WERI-Rb-1 (cell line): ENCODE data around the gene MISP.

Experiments
- DNase-seq: peaks from one replicate; pipeline ENCODE4 v3.0.0-alpha.2; 2020
- H3K27ac ChIP-seq: fragments of 250-450 bp; sonication (Bioruptor Pico); 2 replicates; pipeline ENCODE4 v1.5.1; 2020; ENCODE audit warnings: mild to moderate bottlenecking, moderate library complexity
- H3K27me3 ChIP-seq: fragments of 250-450 bp; sonication (Bioruptor Pico); 2 replicates; pipeline ENCODE4 v1.5.1; 2021; ENCODE audit warnings: mild to moderate bottlenecking, low read depth, moderate library complexity; ENCODE audit not compliant: insufficient read depth, severe bottlenecking
- H3K36me3 ChIP-seq: fragments of 250-450 bp; sonication (Bioruptor Pico); 2 replicates; pipeline ENCODE4 v1.5.1; 2020; ENCODE audit warnings: mild to moderate bottlenecking, moderate library complexity
- H3K4me3 ChIP-seq: 2 replicates; pipeline ENCODE4 v1.5.1; 2011; ENCODE audit warnings: low read depth, mild to moderate bottlenecking, control low read depth, low read length
- H3K9me3 ChIP-seq: fragments of 250-450 bp; sonication (Bioruptor Pico); 2 replicates; pipeline ENCODE4 v1.5.1; 2021; ENCODE audit warnings: mild to moderate bottlenecking, moderate library complexity; ENCODE audit not compliant: severe bottlenecking
- CTCF ChIP-seq: IDR thresholded peaks from 2 replicates; pipeline ENCODE4 v1.5.1; 2011; ENCODE audit warnings: low read depth, mild to moderate bottlenecking, control low read depth, inconsistent platforms, low read length

The MISP gene

GRCh38 chr19:782185-782877, 31.4 kb downstream of the MISP start:
- Histone ChIP-seq H3K4me3 (no peak overlapping the region), H3K36me3 (no peaks in the 10 kb centered on the region), H3K27ac (no peak overlapping the region), H3K9me3 (peaks cover 2% of the 10 kb centered on the region), H3K27me3 (no peaks in the 10 kb centered on the region)
- DNase-seq: no peak
- TF ChIP-seq CTCF: no peak

GRCh38 chr19:782878-783668, 32.2 kb downstream of the MISP start:
- no peak for TF ChIP-seq CTCF
- no peaks in the 10 kb centered on the region for H3K27me3 ChIP-seq
- no peak overlapping the region for H3K4me3 ChIP-seq
- DNase-seq: no peak
- no peaks in the 10 kb centered on the region for H3K36me3 ChIP-seq
- peaks cover 2% of the 10 kb centered on the region for H3K9me3 ChIP-seq
- H3K27ac ChIP-seq: no peak overlapping the region

DNA sequence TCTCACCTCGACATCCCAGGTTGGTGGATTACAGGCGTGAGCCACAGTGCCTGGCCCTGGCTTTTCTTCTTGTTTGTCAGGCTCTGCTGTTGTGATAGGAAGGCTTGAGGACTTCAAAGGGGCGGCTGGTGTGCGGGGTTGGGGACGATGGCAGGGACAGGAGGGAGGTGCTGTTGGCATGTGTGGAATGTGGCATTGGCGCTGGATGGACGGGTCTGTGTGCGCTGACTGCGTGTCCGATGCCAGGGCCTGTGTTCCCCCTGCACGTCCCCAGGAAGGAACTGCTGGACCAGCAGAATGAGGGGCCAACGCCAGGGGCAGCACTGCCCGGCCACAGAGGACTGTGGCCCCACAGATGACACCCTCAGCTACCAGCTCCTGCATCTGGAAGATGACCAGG, 33.6 kb downstream of the MISP start:
- DNase-seq: no peak
- no peaks in the 10 kb centered on the region for H3K27me3 ChIP-seq
- H3K9me3 ChIP-seq: no peaks in the 10 kb centered on the region
- no peak for TF ChIP-seq CTCF
- no peak overlapping the region for H3K4me3 ChIP-seq
- H3K36me3 ChIP-seq: no peaks in the 10 kb centered on the region
- no peak overlapping the region for H3K27ac ChIP-seq

DNA sequence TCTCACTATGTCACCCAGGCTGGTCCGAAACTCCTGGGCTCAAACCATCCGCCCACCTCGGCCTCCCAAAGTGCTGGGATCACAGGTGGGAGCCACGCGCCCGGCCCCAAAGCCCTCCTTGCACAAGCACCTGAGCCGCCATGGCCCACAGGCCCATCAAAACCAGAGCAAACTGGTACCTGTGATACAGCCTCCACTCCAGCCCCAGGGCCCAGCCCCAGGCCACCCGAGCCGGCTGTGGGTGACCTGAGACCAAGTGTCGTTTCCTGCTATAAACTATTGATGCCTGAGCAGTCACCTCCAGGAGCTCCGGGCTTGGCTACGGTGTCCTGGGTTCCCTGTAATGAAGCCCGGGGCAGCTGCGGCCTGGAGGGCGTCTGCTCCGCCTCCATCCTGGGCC, 36.6 kb downstream of the MISP start:
- no peak for DNase-seq
- Histone ChIP-seq H3K4me3 (no peak overlapping the region), H3K27ac (peak overlapping the region; percentile 87), H3K9me3 (no peaks in the 10 kb centered on the region), H3K36me3 (no peaks in the 10 kb centered on the region), H3K27me3 (no peaks in the 10 kb centered on the region)
- no peak for TF ChIP-seq CTCF

DNA sequence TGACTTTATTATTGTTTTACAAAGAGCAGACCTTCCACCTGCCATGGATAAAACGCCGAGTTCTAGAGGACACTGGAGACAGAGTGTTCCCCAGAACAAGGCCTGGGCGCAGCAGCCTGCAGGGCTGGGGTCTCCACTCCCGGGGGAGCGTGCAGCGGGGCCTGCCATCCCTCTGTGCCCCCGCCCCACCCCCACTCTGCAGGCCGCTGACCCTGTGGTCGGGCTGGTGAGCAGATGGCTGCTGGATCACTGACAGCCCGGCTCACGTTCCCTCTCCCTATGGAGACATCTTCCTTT, 37.7 kb downstream of the MISP start:
- TF ChIP-seq CTCF: no peak
- Histone ChIP-seq H3K4me3 (peak overlapping the region; percentile 0; the same call in 1 of the 2 replicates), H3K27ac (peak overlapping the region; percentile 87)

More for the DNA sequence above, 37.7 kb downstream of the MISP start:
- no peaks in the 10 kb centered on the region for H3K36me3 ChIP-seq
- H3K9me3 ChIP-seq: no peaks in the 10 kb centered on the region
- no peak for DNase-seq
- H3K27me3 ChIP-seq: no peaks in the 10 kb centered on the region
